Hepatocyte (in vitro differentiated cells): ENCODE data around the gene STK17A. TPM values are rescaled to one million over a fixed set of nuclear protein-coding genes. Genes with fewer than 3 reads are reported as not detected.

ENCODE experiments used
- DNase-seq: peaks from one replicate; pipeline ENCODE4 v3.0.0-alpha.2; 2016; ENCODE audit warnings: low spot score
- H2AFZ ChIP-seq: fragments of 200-600 bp; sonication (generic); 2 replicates; pipeline ENCODE4 v1.6.0; 2016; ENCODE audit warnings: antibody characterized with exemption, mild to moderate bottlenecking
- H3K27ac ChIP-seq: fragments of 200-600 bp; sonication (generic); 2 replicates; pipeline ENCODE4 v1.5.1; 2016; ENCODE audit warnings: mild to moderate bottlenecking
- H3K27me3 ChIP-seq: fragments of 200-600 bp; sonication (generic); 2 replicates; pipeline ENCODE4 v1.6.1; 2016
- H3K36me3 ChIP-seq: fragments of 200-600 bp; sonication (generic); replicated peaks from 2 replicates; pipeline ENCODE4 v1.5.1; 2016; ENCODE audit warnings: low read depth; ENCODE audit not compliant: insufficient read depth
- H3K4me1 ChIP-seq: fragments of 200-600 bp; sonication (generic); 2 replicates; pipeline ENCODE4 v1.5.1; 2016; ENCODE audit warnings: mild to moderate bottlenecking, moderate library complexity; ENCODE audit not compliant: insufficient read depth
- H3K4me2 ChIP-seq: fragments of 200-600 bp; sonication (generic); 2 replicates; pipeline ENCODE4 v1.6.0; 2016
- H3K4me3 ChIP-seq: fragments of 200-600 bp; sonication (generic); 2 replicates; pipeline ENCODE4 v1.5.1; 2016; ENCODE audit warnings: mild to moderate bottlenecking
- H3K79me2 ChIP-seq: fragments of 200-600 bp; sonication (generic); 2 replicates; pipeline ENCODE4 v1.6.0; 2017; ENCODE audit warnings: mild to moderate bottlenecking
- H3K9me2 ChIP-seq: fragments of 200-600 bp; sonication (generic); replicated peaks from 2 replicates; pipeline ENCODE4 v1.6.0; 2017; ENCODE audit warnings: mild to moderate bottlenecking; ENCODE audit not compliant: insufficient read depth
- H3K9me3 ChIP-seq: fragments of 200-600 bp; sonication (generic); 2 replicates; pipeline ENCODE4 v1.5.1; 2016; ENCODE audit warnings: low read depth, mild to moderate bottlenecking
- H4K20me1 ChIP-seq: fragments of 200-600 bp; sonication (generic); 2 replicates; pipeline ENCODE4 v1.6.0; 2016; ENCODE audit warnings: mild to moderate bottlenecking; ENCODE audit not compliant: insufficient read depth, poor library complexity, severe bottlenecking
- CTCF ChIP-seq: fragments of 200-600 bp; sonication (generic); IDR thresholded peaks from 2 replicates; pipeline ENCODE4 v1.5.1; 2016; ENCODE audit warnings: antibody characterized with exemption, mild to moderate bottlenecking; ENCODE audit not compliant: poor library complexity
- EZH2 ChIP-seq: fragments of 200-600 bp; sonication (generic); IDR thresholded peaks from 2 replicates; pipeline ENCODE4 v1.6.1; 2016; ENCODE audit warnings: antibody characterized with exemption, mild to moderate bottlenecking, borderline replicate concordance
- EZH2phosphoT487 ChIP-seq: fragments of 200-600 bp; sonication (generic); IDR thresholded peaks from one replicate; pipeline ENCODE4 v1.6.1; 2018; ENCODE audit warnings: antibody characterized with exemption, mild to moderate bottlenecking, low read depth, moderate library complexity; ENCODE audit not compliant: unreplicated experiment, severe bottlenecking
- WGBS: methylation state at CpG from one replicate; pipeline ENCODE4 v1.1.6; 2016; ENCODE audit warnings: low lambda C conversion rate; ENCODE audit errors: missing lambda C conversion rate; 5-methylcytosine and 5-hydroxymethylcytosine counted together
- polyA plus RNA-seq: library from polyadenylated mRNA; unstranded; fragments of >200 nt; fragmentation: Nextera tagmentation; extraction: Ambion mirVana; gene quantifications from 2 replicates; pipeline ENCODE4 v1.2.1, GENCODE V29; 2016
- total RNA-seq: library from RNA; depleted of rRNA; stranded (reverse); fragments of >200 nt; gene quantifications from 2 replicates; pipeline ENCODE4 v1.2.3, GENCODE V29; 2014

Gene STK17A
- total and polyA plus RNA-seq, 2 experiments from 2014 or later, result 21.1 to 23.6 TPM

GRCh38 chr7:43653466-43653865, 70.6 kb downstream of the STK17A start:
- H3K4me3 ChIP-seq, result no peak overlapping the region
- H2AFZ ChIP-seq, result no peak overlapping the region
- H3K36me3 ChIP-seq, result no peaks in the 10 kb centered on the region
- TF ChIP-seq CTCF (no peak), EZH2phosphoT487 (no peak), EZH2 (no peak)
- no peaks in the 10 kb centered on the region for H3K9me3 ChIP-seq
- H3K4me2 ChIP-seq, result no peak overlapping the region
- H4K20me1 ChIP-seq, result no peaks in the 10 kb centered on the region
- H3K9me2 ChIP-seq, result no peaks in the 10 kb centered on the region
- over 99% methylated on average over 4 of the region's 4 CpGs for WGBS
- no peaks in the 10 kb centered on the region for H3K4me1 ChIP-seq
- no peak overlapping the region for H3K27ac ChIP-seq
- H3K79me2 ChIP-seq, result peaks cover 66% of the 10 kb centered on the region
- DNase-seq, result no peak
- H3K27me3 ChIP-seq, result no peaks in the 10 kb centered on the region

DNA sequence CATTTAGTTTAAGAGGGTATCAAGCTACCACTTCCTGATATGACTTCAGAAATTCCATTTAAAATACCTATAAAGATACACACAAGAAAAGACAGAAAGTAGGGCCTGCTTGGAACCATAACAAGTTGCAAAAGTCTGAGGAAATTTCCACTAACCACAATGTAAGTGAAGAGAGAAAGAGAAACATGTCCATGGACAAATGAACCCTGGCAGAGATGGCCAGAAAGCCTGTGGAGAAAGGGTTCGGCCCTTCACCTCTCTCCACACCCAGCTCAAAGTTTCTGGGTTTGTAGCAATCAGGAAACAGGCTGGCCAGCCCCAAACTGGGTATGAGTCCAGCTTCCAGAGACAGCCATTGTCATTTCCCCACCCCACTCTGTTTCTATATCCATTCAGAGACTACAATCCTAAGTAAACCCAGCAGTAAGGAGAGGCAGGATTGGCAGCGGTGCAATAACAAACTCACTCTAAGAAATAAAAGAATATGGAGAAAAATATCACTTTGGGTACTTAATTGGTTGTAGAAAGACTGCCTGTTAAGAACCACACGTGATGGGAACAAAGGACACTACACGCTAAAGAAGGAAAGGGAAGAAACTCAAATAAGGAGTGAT, 71.1 kb downstream of the STK17A start:
- Histone ChIP-seq H3K4me1 (peaks cover 3% of the 10 kb centered on the region), H3K9me3 (no peaks in the 10 kb centered on the region), H3K27ac (no peak overlapping the region), H3K36me3 (no peaks in the 10 kb centered on the region), H3K79me2 (peaks cover 66% of the 10 kb centered on the region), H3K4me3 (no peak overlapping the region), H3K9me2 (no peaks in the 10 kb centered on the region), H3K4me2 (no peak overlapping the region), H4K20me1 (no peaks in the 10 kb centered on the region), H3K27me3 (no peaks in the 10 kb centered on the region), H2AFZ (no peak overlapping the region)
- WGBS, result 96% methylated on average over 4 of the region's 4 CpGs
- DNase-seq, result no peak
- TF ChIP-seq EZH2 (no peak), CTCF (no peak), EZH2phosphoT487 (no peak)

DNA sequence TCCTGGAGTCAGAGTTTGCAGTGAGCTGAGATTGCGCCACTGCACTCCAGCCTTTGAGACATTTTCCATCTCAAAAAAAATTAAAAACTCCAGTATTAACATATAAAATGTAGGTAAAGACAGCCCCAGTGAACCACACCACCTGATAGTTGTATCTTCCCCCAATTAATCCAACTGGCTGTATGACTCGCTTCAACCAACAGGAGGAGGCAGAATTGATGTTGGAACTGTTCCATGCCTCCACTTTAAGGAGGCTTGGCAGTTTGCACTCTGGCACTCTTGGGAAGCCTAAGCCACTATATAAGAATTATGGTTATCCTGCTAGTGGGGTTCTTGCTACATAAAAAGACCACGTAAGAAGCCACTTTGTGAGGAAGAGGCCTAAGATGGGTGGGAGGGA, 72.7 kb downstream of the STK17A start:
- Histone ChIP-seq H3K4me2 (no peak overlapping the region), H4K20me1 (no peaks in the 10 kb centered on the region), H3K9me2 (no peaks in the 10 kb centered on the region), H3K4me1 (peaks cover 10% of the 10 kb centered on the region), H3K4me3 (no peak overlapping the region), H3K27ac (no peak overlapping the region), H3K79me2 (peaks cover 63% of the 10 kb centered on the region), H3K27me3 (no peaks in the 10 kb centered on the region), H3K36me3 (no peaks in the 10 kb centered on the region), H3K9me3 (no peaks in the 10 kb centered on the region), H2AFZ (no peak overlapping the region)
- DNase-seq, result no peak
- TF ChIP-seq EZH2 (no peak), EZH2phosphoT487 (no peak), CTCF (no peak)
- 100% methylated on average over 3 of the region's 3 CpGs for WGBS

DNA sequence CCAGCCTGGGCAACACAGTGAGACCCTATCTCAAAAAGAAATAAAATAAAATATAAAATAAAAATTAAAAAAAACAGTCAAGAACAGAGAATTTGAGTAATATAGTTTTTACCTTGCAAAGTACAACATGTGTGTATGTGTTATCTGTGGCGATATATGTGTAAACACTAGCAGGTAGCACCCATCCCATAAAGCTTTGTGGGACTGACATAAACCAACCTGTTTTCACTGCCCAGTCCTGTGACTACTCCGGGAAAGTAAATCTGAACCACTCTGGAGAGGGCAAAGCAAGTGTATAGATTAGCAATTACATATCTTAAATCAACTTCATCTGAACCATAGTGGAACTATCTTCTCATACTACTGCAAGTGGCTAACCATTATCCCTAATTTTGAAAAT, 74.1 kb downstream of the STK17A start:
- TF ChIP-seq CTCF, result no peak
- TF ChIP-seq EZH2, result no peak
- TF ChIP-seq EZH2phosphoT487, result no peak
- Histone ChIP-seq H3K27me3 (no peaks in the 10 kb centered on the region), H3K27ac (no peak overlapping the region), H3K4me1 (peaks cover 10% of the 10 kb centered on the region), H3K4me3 (no peak overlapping the region), H3K9me2 (no peaks in the 10 kb centered on the region), H3K79me2 (peaks cover 64% of the 10 kb centered on the region), H4K20me1 (no peaks in the 10 kb centered on the region), H2AFZ (no peak overlapping the region), H3K4me2 (no peak overlapping the region), H3K36me3 (no peaks in the 10 kb centered on the region), H3K9me3 (no peaks in the 10 kb centered on the region)
- 86% methylated on average over 2 of the region's 2 CpGs for WGBS
- DNase-seq, result no peak
